ENCODE data around the gene GALNT2. TPM values are rescaled to one million over a fixed set of nuclear protein-coding genes. Genes with fewer than 3 reads are reported as not detected.

The GALNT2 gene
- total RNA-seq, 2 donors from 2014 or later = 36.8 to 50.7 TPM

DNA sequence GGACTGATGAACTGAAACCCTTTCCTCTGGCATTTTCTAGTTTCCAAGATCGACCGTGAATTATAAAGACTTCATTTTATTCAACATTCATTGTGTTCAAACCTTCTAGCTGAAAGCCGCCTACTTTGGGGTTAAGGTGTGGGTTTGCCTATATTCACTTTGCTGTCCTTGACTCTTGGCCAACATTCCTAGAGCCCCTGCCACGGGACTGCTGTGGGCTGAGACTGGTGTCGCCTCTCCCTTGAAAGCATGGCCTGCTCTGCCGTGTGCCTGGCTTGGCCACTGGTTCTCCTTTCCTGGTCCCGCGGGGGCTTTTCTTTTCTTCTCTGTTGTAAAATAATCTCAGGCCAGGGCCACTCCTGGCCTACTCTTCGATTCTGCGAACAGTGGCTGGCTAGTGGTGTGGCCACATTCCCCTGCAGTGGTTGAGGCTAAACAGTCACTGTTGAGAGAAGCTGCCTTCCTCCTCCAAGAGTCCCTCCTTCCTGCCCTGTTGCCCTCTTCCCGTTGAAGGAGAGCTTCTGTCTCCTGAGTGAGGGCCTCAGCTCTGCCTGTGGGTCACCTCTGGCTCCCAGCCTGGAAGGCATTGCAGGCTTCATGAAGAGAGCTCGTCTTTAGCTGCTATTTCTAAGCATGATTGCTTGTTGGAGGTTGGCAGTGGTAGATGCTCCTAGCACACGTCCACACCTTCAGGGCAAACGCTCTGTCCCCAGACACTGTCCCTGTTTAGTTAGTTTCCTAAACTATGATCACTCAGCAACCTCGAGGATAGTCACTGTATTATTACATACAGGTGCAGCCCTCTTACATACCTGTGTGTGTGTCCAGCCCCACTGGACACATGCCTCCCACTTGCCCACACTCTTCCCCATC is 80.5 kb downstream of the GALNT2 start:
- intact Hi-C loops (cut with DNase I) = no loop called here
- ATAC-seq = peak; percentile 27 to 40

DNA sequence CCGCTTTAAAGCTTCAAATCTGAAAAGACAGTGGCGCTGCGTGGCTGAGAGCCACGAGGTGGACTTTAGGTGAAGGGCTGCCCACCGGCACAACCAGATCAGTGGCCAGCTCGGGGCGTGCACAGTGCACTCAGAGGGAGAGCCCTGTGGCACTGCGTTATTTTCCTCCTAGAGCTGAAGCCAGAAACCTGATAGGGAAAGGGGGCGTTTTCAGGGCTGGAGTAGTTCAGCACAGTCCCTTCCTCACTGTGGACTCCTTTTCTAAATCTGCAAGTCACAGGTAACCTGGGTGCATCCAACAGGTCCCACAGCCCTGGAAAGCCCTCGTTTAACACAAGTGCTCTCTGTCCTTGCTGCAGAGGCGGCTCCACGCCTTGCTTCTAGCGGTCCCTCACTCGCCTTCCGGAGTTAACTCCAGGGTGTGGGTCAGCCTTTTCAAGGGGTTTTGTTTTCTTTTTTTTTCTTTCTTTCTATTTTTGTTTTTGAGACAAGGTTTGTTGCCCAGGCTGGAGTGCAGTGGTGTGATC is 81.2 kb downstream of the GALNT2 start:
- DNase-seq (no peak), ATAC-seq (peak in 1 of 2 donors; percentile 9)
- intact Hi-C loops (cut with DNase I) = no loop called here

More for the DNA sequence above, 80.5 kb downstream of the GALNT2 start:
- no peak for DNase-seq

DNA sequence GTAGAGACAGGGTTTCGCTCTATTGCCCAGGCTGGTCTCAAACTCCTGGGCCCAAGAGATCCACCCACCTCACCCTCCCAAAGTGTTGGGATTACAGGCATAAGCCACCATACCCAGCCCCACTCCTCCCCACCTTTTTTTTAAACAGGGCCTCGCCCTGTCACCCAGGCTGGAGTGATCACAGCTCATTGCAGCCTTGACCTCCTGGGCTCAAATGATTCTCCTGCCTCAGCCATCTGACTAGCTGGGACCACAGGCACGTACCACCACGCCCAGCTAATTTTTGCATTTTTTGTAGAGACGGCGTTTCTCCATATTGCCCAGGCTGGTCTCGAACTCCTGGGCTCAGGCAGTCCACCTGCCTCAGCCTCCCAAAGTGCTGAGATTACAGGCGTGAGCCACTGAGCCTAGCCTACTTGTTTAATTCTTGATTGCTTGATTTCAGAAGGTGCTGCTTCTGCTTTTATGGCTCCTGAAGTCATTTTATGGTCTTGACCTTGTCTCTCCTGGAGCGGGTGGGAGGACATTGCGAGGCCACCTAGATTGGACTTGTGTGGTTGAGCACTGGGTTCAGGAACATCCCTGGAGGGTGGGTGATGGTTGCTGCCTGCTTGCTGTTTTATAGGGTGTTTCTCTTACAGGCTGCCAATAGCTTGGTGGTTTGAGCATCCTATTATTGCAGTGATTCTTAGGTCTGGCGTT is 81.9 kb downstream of the GALNT2 start:
- DNase-seq (no peak), ATAC-seq (no peak)
- intact Hi-C loops (cut with DNase I) = no loop called here

DNA sequence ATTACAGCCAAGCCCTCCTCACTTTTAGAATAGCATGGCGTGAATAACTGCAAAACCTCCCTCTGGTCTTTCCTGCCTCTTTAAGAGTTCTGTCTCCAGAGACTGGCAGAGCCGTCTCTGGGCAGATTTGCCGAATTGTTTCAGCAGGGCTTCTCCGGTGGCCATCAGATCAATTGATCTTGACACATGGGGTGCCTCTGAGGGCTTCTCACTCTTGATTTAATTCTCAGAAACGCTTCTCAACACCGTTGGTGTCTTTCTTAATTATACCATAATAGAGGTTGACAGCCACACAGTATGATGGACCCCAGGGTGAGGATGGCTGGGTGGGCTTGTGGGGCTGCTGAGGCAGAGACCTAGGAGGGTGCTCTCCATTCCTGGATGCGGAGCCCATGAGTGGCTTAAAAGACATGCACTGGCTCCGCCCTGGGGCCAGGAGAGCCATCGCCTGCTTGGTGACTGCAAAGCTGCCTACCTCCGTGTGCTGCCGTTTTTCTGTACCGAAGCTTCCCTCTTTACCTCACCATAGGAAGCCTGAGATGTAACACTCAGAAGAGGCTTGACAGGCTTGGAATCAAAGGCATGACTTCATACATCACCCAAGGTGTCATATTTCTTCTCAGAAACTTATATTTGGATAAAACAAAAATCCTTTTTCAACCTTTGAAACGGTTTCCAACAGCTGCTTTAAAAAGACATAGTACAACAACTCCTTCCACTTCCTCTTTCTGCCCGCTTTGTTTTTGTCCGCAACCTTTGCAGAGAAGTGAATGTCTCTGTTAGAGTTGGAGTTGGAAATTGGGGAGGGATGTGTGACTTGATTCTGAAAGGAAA is 82.9 kb downstream of the GALNT2 start:
- intact Hi-C loops (cut with DNase I) = no loop called here
- no peak for ATAC-seq
- DNase-seq = no peak

DNA sequence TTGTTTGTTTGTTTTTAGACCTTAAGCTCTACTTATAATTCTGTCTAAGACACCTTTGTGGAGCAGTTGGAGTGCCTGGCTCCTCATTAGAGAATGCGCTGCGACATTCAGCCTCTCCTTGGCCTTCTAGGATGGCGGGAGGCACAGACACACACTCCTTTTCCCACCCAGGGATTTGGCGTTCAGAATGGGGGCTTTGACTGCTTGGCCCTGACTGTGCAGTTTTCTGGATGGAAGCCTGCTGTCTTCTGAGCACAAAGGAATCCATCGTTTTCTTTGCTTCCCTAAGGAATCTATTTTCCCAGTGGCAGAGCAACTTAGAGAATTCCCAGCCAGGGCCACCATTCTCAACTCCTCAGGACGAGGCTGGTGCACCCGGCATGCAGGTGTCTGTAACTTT is 83.6 kb downstream of the GALNT2 start:
- ATAC-seq (no peak), DNase-seq (no peak)
- intact Hi-C loops (cut with DNase I) = no loop called here

DNA sequence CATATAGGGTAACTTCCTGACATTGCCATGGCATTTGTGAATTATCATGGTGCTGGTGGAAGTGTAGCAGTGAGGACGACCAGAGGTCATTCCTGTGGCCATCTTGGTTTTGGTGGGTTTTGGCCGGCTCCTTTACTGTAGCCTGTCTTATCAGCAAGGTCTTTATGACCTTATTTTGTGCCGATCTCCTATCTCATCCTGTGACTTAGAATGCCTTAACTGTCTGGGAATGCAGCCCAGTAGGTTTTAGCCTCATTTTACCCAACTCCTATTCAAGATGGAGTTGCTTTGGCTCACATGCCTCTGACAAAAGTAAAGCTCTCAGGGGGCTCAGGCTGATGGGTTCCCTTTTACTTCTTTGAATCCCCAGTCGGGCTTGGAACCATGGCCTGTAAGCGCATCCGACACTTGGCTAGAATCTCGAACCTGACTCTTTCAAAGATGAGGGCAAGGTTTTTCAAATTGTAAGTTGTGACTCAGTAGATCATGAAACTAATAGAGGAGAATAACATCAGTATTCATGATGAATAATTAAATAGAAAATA is 85.0 kb downstream of the GALNT2 start:
- ATAC-seq = no peak
- DNase-seq = no peak
- intact Hi-C loops (cut with DNase I) = no loop called here

DNA sequence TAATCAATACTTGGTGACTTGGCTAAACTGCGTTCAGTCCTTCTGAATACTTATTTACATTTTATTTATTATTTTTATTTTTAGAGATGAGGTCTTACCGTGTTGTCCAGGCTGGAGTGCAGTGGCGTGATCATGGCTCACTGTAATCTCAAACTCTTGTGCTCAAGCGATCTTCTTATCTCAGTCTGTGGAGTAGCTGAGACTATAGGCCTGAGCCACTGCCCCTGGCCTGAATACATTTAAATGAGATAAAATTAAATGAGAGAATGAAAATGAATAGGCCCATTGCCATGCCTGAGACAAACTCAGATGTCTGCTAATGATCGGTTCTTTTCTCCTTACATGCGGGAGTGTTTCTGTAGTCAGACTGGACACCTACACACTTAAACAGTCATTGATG is 86.0 kb downstream of the GALNT2 start:
- no peak for DNase-seq
- intact Hi-C loops (cut with DNase I) = no loop called here
- ATAC-seq = peak in 1 of 2 donors; percentile 31

DNA sequence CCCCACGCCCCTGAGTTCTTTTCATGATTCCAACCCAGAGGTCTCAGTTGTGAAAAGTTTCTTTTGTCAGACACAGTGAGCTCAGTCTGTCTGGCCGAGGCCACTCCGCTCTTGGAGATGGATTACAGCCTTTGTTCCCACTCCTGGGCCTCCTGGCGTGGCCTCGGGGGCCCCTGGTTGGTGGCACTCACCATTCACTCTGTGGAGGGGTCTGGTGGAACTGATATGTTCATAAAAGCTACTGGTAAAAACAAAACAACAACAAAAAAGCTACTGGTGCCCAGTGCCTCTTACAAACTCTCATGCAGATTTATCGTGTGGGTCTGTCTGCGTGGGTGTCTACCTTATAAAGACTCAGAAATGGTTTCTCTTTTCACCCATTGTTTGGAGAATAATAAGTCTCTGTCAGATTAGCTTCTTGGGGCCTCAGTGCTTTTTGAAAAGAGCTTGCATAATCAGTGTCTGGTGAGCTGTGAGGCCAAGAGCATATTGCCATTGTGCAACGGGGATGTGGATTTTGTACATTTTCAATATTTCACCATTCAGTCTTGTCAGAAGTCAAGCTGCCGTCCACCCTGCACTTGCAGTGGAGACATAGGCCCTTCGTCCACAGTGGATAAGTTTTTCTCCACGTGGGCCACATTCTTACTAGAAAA is 86.7 kb downstream of the GALNT2 start:
- peak; percentile 50 for DNase-seq
- intact Hi-C loops (cut with DNase I) = no loop called here
- peak; percentile 48 to 60 for ATAC-seq

DNA sequence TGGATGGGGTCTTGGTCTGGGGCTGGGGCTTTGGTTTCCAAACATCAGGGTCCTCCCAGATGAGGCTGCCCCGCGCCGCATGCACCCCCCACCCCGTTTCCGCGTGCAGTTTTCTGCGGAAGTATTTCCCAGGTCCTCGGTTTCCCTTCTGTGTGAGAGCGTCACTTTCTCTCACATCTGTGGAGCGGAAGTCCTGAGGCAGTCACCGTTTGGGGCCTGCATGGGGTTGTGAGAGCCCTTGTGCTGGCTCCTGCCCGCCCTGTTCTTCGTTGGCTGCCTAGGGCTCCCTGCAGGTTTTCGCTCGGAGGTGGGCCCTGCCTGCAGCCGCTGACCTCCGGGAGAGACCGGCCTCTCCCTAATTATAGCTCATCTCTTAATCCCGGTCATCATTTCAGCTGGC is 88.0 kb downstream of the GALNT2 start:
- ATAC-seq (peak in 1 of 2 donors; percentile 11), DNase-seq (no peak)
- intact Hi-C loops (cut with DNase I) = no loop called here

DNA sequence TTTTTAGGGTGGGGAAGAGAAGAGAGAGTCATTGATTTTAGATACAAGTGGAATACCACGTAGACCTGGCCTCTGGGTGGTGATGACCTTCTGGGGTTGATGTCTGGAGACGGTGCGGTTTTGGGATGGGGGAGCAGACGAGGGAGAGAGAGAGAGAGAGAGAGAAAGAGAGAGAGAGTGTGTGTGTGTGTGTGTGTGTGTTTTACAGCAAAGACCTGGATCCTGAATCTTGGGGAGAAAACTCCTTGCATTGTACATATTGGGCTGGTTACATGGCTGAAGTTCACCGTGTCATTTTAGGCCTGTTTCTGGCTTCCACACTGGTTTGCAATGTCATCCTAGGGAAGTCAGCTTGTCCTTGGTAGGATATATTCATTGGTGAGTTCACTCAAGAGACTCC is 89.0 kb downstream of the GALNT2 start:
- no peak for DNase-seq
- intact Hi-C loops (cut with DNase I) = no loop called here
- no peak for ATAC-seq

DNA sequence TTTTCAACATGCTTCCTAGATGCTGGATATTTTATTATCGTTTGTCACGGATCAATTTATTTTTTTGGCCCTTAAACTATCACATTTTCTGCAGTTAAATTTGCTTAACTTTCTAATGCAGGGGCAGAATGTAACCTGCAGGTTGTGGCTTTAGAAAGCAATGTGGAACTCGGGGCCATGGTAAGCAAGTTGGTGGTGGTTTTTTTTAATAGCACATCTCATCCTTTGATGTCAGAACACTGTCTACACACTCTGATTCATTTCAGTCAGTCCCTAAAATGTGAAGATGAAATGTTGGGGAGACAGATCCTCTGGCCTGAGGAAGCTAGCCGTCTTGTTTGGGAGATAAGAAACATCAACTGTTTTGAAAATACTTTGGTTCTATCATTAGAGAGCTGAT is 89.5 kb downstream of the GALNT2 start:
- ATAC-seq = no peak
- intact Hi-C loops (cut with DNase I) = no loop called here
- no peak for DNase-seq

DNA sequence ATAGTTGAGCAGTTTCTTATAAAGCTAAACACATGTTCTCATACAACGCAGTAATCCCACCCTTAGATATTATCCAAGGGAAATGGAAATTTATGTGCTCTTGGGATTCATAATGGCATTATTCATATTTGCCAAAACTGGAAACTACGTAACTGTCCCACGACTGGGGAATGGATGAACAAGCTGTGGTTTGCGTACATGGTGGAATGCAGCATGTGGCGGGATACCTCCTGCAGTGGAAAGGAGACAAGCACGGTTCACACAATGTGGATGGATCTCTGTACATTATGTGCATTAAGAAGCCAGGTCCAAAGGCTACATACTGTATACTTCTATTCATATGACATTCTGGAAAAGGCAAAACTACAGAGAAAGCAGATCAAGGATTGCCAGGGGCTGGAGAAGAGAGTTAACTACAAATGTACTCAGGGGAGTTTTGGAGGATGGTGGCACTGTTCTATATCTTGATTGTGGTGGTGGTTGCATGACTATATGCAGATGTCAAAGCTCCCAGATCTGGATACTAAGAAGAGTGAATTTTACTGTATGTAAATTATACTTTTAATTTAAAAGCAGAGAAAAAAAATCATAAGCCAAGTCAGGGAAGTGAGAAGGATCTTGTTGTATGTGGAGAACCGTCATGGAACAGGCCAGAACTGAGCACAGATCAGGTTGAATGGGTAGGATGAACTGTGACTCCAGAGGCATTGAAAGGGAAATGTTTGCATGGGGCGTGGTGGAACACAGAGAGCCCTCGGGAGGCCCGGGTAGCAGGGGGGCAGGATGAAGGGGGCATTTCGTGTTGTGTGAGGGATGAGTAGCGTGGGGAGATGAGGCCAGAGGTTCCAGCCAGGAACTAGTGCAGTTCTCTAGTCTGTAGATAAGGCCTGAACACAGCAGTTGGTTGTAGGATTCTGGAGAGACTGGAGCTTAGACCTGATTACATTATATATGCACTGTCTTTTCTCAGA is 90.7 kb downstream of the GALNT2 start:
- ATAC-seq = peak; percentile 16 to 33
- intact Hi-C loops (cut with DNase I) = no loop called here
- no peak for DNase-seq

DNA sequence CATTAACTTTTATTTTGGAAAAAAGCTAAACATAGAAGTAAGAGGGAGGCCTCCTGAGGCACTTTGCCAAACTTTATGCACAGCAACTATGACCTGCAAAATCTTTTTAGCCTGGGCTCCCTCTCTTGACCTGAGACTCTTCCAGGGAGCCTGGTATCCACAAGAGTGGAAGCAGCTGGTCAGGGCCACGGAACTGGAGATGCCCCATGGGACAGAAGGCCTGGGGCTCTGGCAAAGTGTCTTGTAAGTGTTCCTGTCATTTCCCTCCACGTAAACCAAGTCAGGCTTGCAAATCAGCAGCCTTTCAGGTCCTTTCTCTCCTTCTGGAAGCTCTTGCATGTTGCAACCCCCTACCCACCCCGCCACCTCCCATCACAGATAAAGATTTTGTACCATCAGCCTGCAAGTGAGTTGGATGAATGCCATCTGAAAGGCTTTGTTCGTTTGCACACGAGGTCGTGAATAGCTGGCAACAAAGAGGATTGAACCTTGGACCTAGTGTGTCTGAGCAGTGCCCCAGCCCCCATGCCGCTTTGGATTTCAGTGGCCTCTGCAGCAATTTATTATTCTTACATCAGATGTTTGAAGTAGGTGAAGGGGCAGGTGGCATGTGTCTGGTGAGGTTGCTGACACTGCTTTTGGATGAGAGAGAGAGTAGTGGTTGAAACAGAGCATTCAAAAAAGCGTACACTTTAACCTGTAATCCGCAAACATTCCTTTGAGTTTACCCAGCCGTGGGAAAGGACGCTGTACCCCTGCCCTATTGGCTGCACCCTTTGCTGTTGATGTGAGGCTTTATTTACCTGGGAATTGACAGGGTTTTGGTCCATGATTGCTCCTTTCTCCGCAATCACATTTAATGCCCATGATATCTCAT is 91.6 kb downstream of the GALNT2 start:
- ATAC-seq (peak in 1 of 2 donors; percentile 58), DNase-seq (no peak)
- intact Hi-C loops (cut with DNase I) = no loop called here

DNA sequence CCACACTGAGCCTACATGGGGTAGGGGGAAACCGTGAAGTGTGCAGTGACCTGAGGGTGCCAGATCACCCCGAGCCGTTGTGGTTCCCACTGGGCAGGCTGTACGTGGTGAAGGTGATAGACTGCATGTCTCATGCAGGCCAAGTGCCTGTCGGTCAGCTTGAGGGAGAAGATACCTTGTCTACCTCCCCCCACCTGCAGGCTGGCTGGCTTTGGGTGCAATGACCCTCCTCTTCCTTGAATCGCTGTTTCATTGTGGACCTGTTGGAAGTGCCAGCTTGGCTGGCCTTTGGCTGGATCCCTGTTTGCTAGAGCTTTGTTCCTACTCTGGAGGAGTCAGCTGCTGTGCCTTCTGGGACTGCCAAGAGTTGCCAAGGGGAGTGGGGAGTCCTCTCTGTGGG is 92.5 kb downstream of the GALNT2 start:
- intact Hi-C loops (cut with DNase I) = no loop called here
- DNase-seq = no peak
- no peak for ATAC-seq

DNA sequence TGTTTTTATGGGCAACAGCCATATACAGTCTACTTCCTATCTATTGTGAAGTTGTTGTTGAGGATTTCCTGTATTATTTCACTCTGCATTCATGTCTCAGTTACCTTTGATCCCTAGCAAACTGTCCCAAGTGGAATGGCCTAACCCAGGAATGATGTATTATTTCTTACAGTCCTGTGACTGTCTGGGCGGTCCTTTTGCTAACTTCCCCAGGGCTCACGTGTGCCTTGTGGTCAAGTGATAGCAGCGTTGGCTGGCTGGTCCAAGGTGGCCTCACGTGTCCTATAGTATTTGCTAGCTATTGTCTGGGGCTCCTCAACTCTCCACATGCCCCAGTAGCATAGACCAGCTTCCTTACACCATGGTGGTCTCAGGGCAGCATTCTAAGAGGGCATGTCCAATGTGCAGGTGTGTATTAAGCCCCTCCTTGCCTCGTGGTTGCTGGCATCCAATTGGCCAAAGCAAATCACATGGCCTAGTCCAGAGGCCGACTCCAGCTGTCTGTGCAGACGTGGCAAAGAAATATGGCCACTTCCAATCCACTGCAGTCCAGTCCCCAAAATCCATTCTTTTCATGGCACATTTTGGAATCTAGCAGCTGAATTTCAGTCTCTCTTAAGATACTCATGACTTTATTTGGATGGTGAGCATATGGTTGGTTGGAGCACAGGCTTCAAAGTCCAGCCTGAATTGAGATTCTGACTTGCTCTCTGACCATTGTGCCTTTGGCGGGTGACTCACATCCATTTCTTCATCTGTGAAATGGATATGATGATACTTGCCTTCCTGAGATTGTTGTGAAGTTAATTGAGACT is 94.1 kb downstream of the GALNT2 start:
- ATAC-seq (no peak), DNase-seq (no peak)
- intact Hi-C loops (cut with DNase I) = no loop called here

DNA sequence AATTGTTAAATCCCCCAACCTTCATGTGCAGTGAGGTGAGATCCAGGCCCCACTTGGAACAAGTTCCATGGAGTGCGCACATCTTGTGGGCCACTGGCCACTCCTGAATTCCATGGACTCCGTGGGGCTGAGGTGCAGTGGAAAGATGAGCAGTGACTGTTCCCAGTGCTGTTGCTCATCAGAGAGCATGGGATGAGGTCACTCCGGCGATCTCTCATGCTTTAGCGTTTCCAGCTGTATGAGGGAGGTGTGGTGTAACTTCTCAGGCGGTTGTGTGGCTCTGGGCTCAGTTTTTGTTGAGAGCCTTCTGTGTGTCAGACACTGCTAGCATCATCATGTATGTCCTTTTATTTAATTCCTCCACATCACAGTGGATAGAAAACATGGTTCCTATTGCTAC is 96.2 kb downstream of the GALNT2 start:
- ATAC-seq (peak in 1 of 2 donors; percentile 69), DNase-seq (peak; percentile 55)
- intact Hi-C loops (cut with DNase I) = no loop called here
